Posterior cingulate gyrus (tissue), 11 donors: ENCODE measurements around the gene IFFO2.

Experiments used
- DNase-seq, 10 donors: peaks; one replicate each; pipeline versions ENCODE4 v3.0.0 to v3.0.0-alpha.2; 2020 to 2021; ENCODE audit warnings: mixed read lengths in 3 of 10
- intact Hi-C: fragments of 100-400 bp; cut with DNase I; formaldehyde crosslinking; loops from one replicate; pipeline ENCODE4 v1.15.1; 2023

IFFO2 gene

DNA sequence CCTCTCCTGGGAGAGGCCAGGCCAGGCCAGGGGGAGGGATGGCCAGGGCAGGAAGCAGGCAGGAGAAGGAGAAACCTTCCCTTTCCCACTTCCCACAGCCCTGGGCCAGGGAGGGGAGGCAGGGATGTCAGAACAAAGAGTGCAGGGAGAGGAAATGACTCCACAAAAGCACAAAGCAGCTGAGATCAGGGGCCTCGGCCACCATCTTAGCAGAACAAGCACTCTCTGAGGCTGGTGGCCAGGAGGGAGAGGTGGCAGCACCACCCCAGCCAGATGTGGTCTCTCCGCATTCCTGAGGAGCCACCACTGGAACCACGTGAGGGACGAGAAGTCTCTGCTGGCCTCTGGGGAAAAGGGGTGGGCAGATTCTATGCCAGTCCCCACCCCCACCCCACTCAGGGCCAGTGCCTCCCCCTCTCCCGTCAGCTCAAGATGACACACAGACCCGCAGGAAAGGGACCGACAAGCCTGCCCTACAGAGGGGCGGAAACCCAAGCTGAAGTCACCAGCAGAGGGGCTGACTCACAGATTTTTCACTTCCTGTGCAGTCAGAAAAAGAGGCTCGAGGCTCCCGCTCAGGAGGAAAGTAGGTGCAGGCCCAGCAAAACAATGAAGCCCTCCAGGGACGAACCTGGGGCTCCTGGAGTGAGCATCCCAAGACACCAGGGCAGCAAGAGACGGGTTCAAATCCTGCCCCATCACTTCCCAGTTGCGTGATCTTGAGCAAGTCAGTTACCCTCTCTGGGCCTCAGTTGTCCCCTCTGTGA lies 30.0 kb downstream of the IFFO2 start:
- peak in 1 of 10 donors; percentile 84 for DNase-seq
- intact Hi-C loops = no loop called here

DNA sequence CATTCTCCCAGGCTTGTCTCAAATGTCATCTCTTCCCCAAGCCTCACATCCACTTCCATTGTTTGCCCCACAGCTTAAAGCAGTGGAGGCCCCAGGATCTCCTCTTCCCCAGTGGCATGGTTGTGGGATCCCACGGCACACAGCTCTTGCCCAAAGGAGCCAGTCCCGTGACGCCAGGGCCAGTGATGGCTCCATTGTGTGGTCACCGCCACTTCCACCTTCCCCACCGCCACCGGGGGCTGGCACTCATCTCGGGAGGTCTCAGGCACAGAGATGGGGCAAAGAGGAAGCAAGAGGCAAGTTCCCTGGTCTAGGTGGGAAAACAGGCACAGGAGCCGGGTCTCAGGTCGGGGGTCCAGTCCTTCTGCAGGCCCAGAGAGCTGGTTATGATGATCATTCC lies 31.2 kb downstream of the IFFO2 start:
- DNase-seq = no peak
- intact Hi-C loops = no loop called here

DNA sequence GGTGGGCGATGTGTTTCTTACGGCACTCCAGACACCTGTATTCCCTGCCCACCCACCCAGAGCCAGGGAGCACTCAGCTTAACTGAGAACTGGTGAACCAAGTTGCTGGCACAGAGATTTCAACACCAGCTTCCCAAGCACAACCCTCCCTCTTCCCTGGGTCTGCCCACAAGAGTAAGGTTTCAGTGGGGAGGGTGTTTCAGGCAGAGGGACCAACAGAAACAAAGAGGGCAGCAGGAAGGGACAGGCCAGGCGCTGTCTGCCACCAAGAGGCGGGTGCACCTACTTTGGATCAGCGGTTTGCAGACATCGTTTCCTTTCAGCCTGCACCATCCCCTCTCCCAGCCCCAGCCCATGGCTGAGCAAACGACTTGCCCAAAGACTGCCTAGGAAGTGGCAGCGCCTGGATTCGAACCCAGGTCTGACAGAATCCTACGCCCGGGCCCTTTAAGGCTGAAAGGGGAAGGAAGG lies 32.2 kb downstream of the IFFO2 start:
- intact Hi-C loops = loop anchor here (5.0 kb wide), 1 partner anchor 33 kb away; the partner anchor contains the start of gene IFFO2
- DNase-seq = peak in 1 of 10 donors; percentile 86

DNA sequence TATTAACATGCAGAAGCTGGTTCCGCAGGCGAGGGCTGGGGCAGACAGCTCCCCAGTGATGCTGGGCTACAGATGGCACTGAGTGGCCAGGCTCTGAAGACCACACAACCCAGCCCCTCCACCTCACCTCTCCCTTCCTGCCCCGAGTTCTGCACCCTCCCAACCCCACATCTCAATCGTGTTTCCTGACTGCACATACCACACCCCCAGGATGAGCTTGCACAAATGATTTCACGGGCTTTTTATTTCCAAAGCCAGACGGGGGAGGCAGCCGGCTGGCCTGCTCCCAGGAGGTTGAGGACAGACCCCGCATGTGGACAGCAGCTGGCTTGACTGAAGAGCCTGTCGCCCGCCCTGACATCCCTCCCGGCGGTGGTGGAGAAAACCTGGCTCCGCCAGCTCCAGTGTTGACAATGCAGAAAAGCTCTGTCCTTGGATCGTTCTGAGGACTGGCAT lies 32.7 kb downstream of the IFFO2 start:
- peak in 6 of 10 donors; percentile 44 to 94 (median 78) for DNase-seq
- intact Hi-C loops = loop anchor here (5.0 kb wide), 1 partner anchor 34 kb away; the partner anchor contains the start of gene IFFO2

DNA sequence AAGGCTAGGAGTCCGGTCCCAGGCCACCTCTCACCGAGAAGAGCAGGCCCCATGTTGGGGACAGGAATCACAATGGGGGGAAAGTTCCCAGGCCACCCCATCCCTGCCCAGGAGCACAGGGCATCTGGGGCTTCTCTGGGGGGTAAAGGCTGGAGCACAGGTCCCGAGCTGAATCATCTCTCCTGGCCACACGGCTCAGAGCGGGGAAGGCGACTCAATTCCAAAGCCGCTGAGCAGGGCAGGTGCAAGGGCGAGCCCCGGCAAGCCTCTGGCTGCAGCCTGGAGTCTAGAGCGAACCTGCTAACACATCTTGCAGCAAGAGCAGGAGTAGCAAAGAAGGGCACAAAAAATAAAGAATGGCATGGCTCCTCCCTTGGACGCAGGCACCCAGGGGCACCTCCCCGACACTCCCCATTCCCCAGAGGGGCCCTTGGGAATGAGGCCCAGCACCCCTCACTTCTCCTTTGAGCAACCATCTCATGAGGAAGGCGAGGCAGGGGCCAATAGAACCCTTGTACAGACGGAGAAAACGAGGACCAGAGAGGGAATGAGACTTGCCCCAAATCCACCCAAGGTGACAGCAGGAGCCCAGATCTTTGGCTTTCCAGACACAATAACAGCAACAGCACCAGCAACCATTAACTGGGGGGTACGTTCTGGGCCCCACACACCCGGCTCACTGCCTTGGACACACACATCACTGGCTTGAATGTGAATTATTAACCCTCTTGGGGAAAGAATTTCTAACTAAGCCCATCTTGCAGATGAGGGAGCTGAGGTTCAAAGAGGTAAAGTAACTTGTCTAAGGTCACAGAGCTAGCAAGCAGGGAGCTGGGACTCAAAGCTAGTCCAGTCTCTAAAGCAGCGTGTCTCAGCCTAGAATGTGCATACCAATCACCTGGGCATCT lies 33.4 kb downstream of the IFFO2 start:
- peak in 1 of 10 donors; percentile 78 for DNase-seq
- intact Hi-C loops = loop anchor here (5.0 kb wide), 1 partner anchor 34 kb away; the partner anchor contains the start of gene IFFO2

DNA sequence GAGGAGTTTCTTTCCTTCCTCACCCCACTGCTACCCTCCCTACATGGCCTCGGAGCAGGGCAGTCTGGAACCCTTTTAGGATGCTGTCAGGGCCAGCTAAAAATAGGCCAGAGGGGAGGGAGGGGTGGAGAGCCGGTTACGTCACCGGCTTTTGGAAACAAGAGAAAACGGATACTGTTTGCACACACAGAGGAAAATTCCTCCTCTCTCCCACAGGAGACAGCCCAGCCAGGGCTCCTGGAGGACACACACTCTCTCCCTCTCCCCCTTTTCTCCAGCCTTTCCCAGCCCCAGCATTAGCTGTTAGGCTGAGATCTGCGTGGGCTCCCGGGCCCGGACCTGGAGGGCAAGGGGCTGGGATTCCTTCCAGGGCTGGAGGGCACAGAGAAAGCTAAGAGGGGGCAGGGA lies 34.2 kb downstream of the IFFO2 start:
- intact Hi-C loops = loop anchor here (5.0 kb wide), 1 partner anchor 35 kb away; the partner anchor contains the start of gene IFFO2
- DNase-seq = peak in 9 of 10 donors; percentile 48 to 94 (median 76)

DNA sequence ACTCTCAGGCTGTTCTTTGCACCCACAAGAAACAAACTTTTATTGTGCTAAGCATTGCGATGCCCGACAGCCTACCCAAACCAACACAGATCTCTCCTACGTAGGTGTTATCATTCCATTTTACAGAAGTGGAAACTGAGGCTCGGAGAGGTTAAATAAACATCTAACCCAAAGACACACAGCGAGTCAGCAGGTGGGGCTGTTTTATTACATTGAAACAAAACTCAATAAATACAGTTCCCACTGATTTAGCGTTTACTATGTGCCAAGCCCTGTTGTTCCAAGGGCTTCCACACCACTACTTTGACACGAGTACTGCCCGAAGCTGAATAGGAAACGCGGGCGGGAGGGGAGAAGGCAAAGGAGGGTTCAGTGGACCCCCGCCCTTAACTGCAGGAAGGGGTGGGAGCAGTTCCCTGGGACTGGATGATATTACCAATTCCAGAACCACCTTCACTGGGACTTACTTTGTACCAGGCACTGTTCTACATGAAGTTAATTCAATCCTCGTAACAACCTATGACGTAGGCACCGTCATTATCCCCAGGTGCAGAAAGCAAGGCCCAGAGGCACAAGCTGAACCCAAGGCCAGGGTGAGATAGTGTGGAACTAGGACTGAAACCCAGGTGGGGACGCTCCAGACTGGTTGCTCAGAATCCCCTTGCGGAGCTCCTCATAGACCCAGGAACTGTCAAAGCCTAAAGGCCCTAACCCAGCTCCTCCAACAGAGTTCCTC lies 34.8 kb downstream of the IFFO2 start:
- DNase-seq = no peak
- intact Hi-C loops = loop anchor here (5.0 kb wide), 1 partner anchor 36 kb away; the partner anchor contains the start of gene IFFO2

DNA sequence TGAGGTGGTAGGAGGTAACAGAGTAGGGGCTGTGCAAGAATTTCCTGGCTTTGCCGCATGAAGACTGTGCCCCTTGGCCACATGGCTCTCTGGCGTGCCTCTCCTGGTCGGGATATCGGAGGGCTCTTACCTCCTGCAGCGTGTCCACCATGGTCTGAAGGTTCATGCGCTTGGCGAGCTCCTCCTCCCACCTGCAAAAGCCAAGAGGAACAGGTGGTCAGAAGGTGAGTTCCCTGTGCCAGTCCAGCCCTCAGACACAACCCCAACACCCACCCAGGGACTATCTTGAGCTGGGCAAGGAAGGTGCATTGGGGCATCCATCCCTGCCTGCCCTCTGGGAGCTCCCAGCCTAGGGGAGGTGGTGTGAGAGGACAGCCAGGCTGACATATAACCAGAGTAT lies 35.5 kb downstream of the IFFO2 start:
- intact Hi-C loops = loop anchor here (5.0 kb wide), 1 partner anchor 36 kb away; the partner anchor contains the start of gene IFFO2

DNA sequence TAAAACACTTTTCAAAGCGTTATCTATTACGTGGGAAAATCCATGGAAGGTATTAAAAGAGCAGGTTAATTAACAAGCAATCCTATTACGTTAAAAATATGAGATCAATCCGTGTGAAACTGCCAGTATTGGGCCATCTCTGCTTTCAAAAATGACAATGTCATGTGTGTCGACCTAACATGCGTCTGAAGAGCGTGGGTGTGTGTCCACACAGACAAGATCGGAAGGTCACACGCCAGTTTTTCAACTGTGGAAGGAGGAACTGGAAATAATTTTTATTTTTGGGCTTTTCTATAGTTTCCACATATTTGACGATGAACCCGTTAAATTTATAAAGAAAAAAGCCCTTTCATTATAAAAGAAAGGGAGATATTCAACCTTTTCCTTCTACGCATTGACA lies 36.5 kb downstream of the IFFO2 start:
- DNase-seq = no peak
- intact Hi-C loops = loop anchor here (5.0 kb wide), 1 partner anchor 37 kb away; the partner anchor contains the start of gene IFFO2

More for the DNA sequence above, 35.5 kb downstream of the IFFO2 start:
- DNase-seq = no peak

DNA sequence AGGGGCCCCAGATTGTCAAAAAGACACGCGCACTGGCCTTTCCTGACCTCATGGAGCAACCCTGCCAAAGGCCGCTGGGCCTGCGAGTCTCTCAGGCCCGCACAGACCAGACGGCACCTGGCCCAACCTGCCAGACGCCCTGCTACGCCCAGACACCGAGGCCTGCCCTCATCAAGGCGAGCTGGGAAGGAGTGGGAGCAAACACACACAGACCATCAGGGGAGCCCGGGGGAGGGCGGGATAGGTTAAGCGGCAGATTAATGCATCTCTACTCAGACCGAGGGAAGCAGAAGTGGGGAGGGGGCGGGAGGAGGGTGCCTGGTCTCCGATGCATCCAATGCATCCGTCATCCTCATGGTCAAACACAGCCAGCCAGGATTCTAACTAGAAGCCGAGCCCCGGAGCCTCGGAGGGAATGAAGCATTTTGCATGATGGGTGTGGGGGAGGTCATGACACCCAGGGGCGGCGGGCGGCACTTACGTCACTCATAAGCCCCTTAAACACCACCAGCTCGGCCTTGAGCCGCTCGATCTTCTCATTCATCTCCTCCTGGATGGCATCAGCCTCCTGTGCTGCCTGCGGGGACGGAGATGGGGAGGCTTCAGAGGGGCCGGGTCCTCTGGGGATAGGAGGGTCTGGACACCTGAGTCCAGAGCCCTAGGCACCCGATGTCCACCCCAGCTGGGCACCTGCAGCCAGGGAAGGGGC lies 37.1 kb downstream of the IFFO2 start:
- intact Hi-C loops = no loop called here
- DNase-seq = no peak

DNA sequence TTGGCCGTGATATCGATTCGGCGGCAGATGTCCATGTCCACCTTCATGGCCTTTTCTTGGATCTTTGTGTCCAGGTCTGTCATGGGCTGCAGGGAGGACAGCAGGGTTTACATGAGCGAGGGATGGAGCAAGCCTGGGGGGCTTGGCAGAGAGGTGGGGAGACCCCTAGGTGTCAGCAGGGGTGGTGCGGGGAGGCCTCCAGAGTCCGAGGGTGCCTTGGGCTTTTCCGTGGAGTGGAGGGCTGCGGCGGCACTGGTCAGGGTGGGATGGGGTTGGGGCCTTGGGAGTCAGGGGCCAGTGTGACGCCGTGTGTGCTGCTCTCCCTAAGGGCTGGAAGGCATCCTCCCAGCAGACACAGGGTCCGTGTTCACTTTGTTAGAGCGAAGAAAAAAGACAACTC lies 38.1 kb downstream of the IFFO2 start:
- intact Hi-C loops = no loop called here
- DNase-seq = no peak

DNA sequence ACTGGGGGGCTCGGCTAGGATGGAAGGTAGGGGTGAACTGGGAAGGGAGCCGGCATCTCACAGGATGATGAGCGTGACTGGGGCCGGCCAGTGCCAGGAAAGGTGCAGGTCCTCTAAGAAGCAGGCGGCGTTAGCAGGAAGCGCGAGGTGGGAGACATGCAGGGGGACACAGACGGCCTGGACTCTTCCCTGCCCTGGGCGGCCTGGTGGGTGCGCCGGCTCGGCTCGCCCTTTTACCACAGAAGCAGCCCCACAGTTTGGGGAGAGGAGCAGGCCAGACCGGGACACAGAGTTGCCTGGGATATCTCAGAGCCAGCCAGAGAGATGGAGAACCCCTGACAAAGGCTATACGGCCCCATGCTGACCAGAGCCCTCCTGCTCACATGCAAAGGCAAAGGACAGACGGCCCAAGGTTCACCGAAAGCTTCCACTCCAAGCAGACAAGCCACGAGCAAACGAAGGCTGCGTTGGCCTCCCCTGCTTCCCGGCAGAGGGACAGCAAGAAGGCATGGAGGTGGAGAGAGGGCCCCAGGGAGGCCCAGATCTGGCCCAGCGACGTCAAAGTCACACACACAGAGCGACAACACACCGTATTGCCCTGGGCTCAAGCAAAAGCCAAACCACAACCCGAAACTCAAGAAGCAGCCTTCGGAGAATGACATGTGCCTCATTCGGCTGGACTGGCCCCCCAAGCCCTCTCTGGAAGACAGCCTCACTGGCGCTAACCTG lies 39.2 kb downstream of the IFFO2 start:
- DNase-seq = no peak
- intact Hi-C loops = no loop called here

DNA sequence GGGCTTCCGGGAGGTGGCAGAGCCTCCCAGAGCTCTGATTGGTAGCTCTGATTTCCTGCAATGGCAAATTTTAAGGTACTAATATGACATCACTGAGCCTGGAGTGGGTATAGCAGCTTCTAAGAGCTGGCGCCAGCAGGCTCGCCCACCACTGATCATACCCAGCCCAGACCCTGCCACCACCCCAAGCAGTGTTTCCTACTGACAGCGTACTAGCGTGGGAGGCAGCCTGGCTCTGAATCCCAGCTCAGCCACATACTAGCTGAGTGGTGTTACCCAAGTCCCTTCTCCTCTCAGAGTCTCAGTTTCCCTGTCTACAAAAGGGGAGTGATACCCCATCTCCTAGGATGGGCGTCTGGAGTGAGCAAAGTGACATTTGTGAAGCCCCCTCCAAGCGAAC lies 41.1 kb downstream of the IFFO2 start:
- peak in 4 of 10 donors; percentile 44 to 92 (median 74) for DNase-seq
- intact Hi-C loops = no loop called here

DNA sequence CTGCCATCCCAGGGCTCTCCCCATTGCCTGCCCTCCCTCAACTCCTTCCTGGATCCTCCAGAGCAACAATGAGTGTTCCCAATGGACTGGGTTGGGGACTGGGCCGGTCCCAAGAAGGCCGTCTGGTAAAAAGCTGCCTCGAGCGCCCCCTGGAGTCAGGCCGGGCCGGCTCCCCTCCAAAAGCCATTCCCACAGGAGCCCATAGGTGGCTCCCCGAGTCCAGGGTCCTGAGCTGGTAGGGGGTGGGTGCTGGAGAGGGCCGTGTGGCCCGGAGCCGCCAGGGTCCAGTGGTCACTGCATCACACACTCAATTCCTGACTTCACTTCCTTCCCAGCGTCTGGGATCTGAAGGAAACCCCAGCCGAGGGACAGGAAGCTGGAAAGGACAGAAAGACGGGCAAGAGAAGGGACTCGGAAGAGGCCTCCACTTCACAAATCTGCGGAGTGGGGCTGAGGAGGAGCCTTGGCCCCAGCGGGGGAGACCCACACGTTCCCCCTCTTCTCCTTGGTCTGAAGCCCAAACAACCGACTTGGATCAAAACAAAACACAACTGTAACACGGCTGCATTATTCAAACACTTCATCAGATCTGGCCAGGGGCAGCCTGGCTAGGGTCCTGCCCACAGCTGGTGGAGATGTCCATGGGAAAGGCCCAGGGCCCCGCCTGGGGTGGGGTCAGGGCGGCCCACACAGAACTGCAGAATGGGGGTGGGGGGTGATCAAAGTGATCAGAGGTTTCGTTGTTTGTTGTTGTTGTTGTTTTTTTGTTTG lies 43.2 kb downstream of the IFFO2 start:
- peak; percentile 72 to 97 (median 86) for DNase-seq
- intact Hi-C loops = loop anchor here (2.0 to 5.0 kb wide), 3 partner anchors 28 to 59 kb away; no protein-coding TSS in a partner anchor

DNA sequence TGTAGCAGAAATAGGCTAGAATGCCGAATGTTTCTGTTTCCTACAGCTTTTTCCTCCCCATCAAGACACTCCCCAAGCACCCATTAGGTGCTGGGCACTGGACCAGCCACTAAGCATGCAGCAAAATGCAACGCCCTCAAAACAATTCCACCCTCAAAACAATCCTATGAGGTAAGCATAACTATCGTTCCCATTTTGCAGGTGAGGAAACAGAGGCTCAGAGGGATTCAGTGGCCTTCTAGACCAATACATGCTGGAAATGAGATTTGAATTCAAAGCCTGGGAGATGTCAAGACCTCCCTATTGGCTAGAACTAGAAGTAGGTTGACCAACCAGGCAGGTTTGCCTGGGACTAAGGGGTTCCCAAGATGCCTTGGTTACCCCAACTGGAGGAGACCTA lies 43.9 kb downstream of the IFFO2 start:
- intact Hi-C loops = loop anchor here (2.0 to 5.0 kb wide), 3 partner anchors 28 to 60 kb away; no protein-coding TSS in a partner anchor
- no peak for DNase-seq

DNA sequence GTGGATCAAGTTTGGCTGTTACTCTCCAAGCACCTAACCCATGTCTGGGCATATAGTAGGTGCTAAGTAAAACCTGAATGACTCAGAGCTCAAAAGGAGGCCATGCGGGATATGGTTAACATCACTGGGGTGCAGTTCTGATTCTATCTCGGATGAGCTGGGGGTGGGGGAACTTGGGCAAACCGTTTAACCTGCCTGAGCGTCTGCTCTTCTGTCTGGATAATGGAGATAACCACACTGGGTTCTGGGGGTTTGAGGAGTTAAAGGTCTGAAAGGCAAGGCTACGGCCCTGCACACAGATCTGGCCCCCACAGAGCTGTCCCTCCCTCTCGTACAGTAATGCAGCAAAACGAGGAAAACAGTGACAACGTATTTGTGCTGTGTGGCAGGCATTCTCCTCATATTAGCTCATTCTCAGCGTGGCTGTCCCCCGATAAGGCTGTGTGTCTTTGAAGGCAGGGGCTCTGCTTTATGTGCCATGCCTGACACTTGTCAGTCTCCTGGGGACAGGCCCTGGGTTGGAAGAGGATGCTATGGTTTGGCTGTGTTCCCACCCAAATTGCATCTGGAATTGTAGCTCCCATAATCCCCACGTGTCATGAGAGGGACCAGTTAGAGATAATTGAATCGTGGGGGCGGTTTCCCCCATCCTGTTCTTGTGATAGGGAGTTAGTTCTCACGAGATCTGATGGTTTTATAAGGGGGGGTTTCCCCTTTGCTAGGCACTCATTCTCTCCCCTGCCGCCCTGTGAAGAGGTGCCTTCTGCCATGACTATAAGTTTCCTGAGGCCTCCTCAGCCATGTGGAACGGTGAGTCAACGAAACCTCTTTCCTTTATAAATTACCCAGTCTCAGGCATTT lies 47.3 kb downstream of the IFFO2 start:
- intact Hi-C loops = loop anchor here (5.0 kb wide), 1 partner anchor 188 kb away; no protein-coding TSS in a partner anchor
- DNase-seq = no peak
